Thyroid gland (tissue), 4 donors: ENCODE results near the gene CLK4.

Experiments used
- CTCF ChIP-seq, 6 experiments: fragments of 200-600 bp in 3 of 6; fragments of 450-650 bp in 3 of 6; sonication (generic) in 3 of 6; IDR thresholded peaks; one replicate each; pipeline ENCODE4 v1.5.1; 2016 to 2019; ENCODE audit warnings: antibody characterized with exemption in 6 of 6, mild to moderate bottlenecking in 2 of 6, inconsistent platforms in 1 of 6, moderate library complexity in 1 of 6
- POLR2A ChIP-seq, 2 donors: fragments of 450-650 bp; IDR thresholded peaks; one replicate each; pipeline ENCODE4 v1.6.1; 2017; ENCODE audit warnings: antibody characterized with exemption in 2 of 2, mild to moderate bottlenecking in 2 of 2, moderate library complexity in 1 of 2

- TF ChIP-seq POLR2A (IDR thresholded peaks at IDR 0.05) (no peak), CTCF (IDR thresholded peaks at IDR 0.05) (no peak)
Observed at GRCh38 chr5:178563621-178564020, 63.2 kb downstream of the CLK4 start.
